ENCODE results near the gene MYO5B.
A peak's percentile ranks its signal among the peaks of the same experiment; 100 is the strongest.

MYO5B gene

GRCh38 chr18:50199346-50199855 lies 4.5 kb upstream of the MYO5B start:
- in situ Hi-C loops (cut with HindIII; ENCODE audit: low pct_unique_long_range_greater_than_20kb, low sequenced_read_pairs): no loop called here
- TF ChIP-seq JUND (IDR thresholded peaks at IDR 0.05; ENCODE audit: low read depth): no peak
- no peak for DNase-seq (ENCODE audit: low read depth in 1 of 2, low spot score in 1 of 2)

GRCh38 chr18:50196261-50196660 lies 1.3 kb upstream of the MYO5B start:
- no peak for TF ChIP-seq JUND (IDR thresholded peaks at IDR 0.05; ENCODE audit: low read depth)

GRCh38 chr18:50195689-50196088 lies 742 bp upstream of the MYO5B start:
- no peak for TF ChIP-seq JUND (IDR thresholded peaks at IDR 0.05; ENCODE audit: low read depth)
- DNase-seq (ENCODE audit: low read depth in 1 of 2, low spot score in 1 of 2): no peak
- in situ Hi-C loops (cut with HindIII; ENCODE audit: low pct_unique_long_range_greater_than_20kb, low sequenced_read_pairs): no loop called here

More at GRCh38 chr18:50196261-50196660, 1.3 kb upstream of the MYO5B start:
- in situ Hi-C loops (cut with HindIII; ENCODE audit: low pct_unique_long_range_greater_than_20kb, low sequenced_read_pairs): no loop called here
- no peak for DNase-seq (ENCODE audit: low read depth in 1 of 2, low spot score in 1 of 2)

GRCh38 chr18:50193796-50194630 lies 934 bp downstream of the MYO5B start:
- peak; percentile 11 to 23 for DNase-seq (ENCODE audit: low read depth in 1 of 2, low spot score in 1 of 2)
- in situ Hi-C loops (cut with HindIII; ENCODE audit: low pct_unique_long_range_greater_than_20kb, low sequenced_read_pairs): no loop called here
- TF ChIP-seq JUND (IDR thresholded peaks at IDR 0.05; ENCODE audit: low read depth): no peak

GRCh38 chr18:50192995-50193795 lies 1.8 kb downstream of the MYO5B start:
- peak; percentile 31 to 38 for DNase-seq (ENCODE audit: low read depth in 1 of 2, low spot score in 1 of 2)
- TF ChIP-seq JUND (IDR thresholded peaks at IDR 0.05; ENCODE audit: low read depth): no peak
- in situ Hi-C loops (cut with HindIII; ENCODE audit: low pct_unique_long_range_greater_than_20kb, low sequenced_read_pairs): no loop called here

GRCh38 chr18:50190926-50191325 lies 4.0 kb downstream of the MYO5B start:
- DNase-seq (ENCODE audit: low read depth in 1 of 2, low spot score in 1 of 2): no peak
- in situ Hi-C loops (cut with HindIII; ENCODE audit: low pct_unique_long_range_greater_than_20kb, low sequenced_read_pairs): no loop called here
- TF ChIP-seq JUND (IDR thresholded peaks at IDR 0.05; ENCODE audit: low read depth): no peak

GRCh38 chr18:50190236-50190635 lies 4.7 kb downstream of the MYO5B start:
- DNase-seq (ENCODE audit: low read depth in 1 of 2, low spot score in 1 of 2): no peak
- in situ Hi-C loops (cut with HindIII; ENCODE audit: low pct_unique_long_range_greater_than_20kb, low sequenced_read_pairs): no loop called here
- TF ChIP-seq JUND (IDR thresholded peaks at IDR 0.05; ENCODE audit: low read depth): no peak

- in situ Hi-C loops (cut with HindIII; ENCODE audit: low pct_unique_long_range_greater_than_20kb, low sequenced_read_pairs): no loop called here
- DNase-seq (ENCODE audit: low read depth in 1 of 2, low spot score in 1 of 2): no peak
- TF ChIP-seq JUND (IDR thresholded peaks at IDR 0.05; ENCODE audit: low read depth): no peak
Observed at GRCh38 chr18:50189160-50189559, 5.8 kb downstream of the MYO5B start.

- no peak for DNase-seq (ENCODE audit: low read depth in 1 of 2, low spot score in 1 of 2)
- no peak for TF ChIP-seq JUND (IDR thresholded peaks at IDR 0.05; ENCODE audit: low read depth)
- in situ Hi-C loops (cut with HindIII; ENCODE audit: low pct_unique_long_range_greater_than_20kb, low sequenced_read_pairs): no loop called here
Observed at GRCh38 chr18:50188652-50189051, 6.3 kb downstream of the MYO5B start.

- in situ Hi-C loops (cut with HindIII; ENCODE audit: low pct_unique_long_range_greater_than_20kb, low sequenced_read_pairs): no loop called here
- no peak for TF ChIP-seq JUND (IDR thresholded peaks at IDR 0.05; ENCODE audit: low read depth)
- no peak for DNase-seq (ENCODE audit: low read depth in 1 of 2, low spot score in 1 of 2)
Observed at GRCh38 chr18:50187659-50188058, 7.3 kb downstream of the MYO5B start.

- in situ Hi-C loops (cut with HindIII; ENCODE audit: low pct_unique_long_range_greater_than_20kb, low sequenced_read_pairs): no loop called here
- no peak for TF ChIP-seq JUND (IDR thresholded peaks at IDR 0.05; ENCODE audit: low read depth)
- no peak for DNase-seq (ENCODE audit: low read depth in 1 of 2, low spot score in 1 of 2)
Observed at GRCh38 chr18:50186385-50186784, 8.6 kb downstream of the MYO5B start.

GRCh38 chr18:50183556-50183955 lies 11.4 kb downstream of the MYO5B start:
- peak in 1 of 2 experiments; percentile 91 for DNase-seq (ENCODE audit: low read depth in 1 of 2, low spot score in 1 of 2)
- in situ Hi-C loops (cut with HindIII; ENCODE audit: low pct_unique_long_range_greater_than_20kb, low sequenced_read_pairs): no loop called here
- TF ChIP-seq JUND (IDR thresholded peaks at IDR 0.05; ENCODE audit: low read depth): no peak

- no peak for TF ChIP-seq JUND (IDR thresholded peaks at IDR 0.05; ENCODE audit: low read depth)
- DNase-seq (ENCODE audit: low read depth in 1 of 2, low spot score in 1 of 2): no peak
- in situ Hi-C loops (cut with HindIII; ENCODE audit: low pct_unique_long_range_greater_than_20kb, low sequenced_read_pairs): no loop called here
Observed at GRCh38 chr18:50182511-50182910, 12.4 kb downstream of the MYO5B start.
